ENCODE data around the gene SMARCD1.

DNA sequence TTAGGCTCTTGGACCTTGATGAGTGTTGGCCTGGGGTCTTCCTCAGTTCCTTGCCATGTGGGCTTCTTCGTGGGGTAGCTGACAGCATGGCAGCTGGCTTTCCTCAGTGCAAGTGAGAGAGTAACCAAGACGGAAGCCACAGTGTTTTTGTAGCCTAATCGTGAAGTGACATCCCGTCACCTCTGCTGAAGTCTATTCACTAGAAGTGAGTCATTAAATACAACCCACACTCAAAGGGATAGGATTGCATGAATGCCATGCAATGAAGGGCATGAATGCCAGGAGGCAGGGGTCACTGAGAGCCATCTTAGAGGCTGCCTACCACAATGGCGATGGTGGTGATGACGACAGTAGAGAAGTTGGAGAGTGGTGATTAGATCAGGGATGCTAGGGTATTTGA lies 41.3 kb upstream of the SMARCD1 start:
- TF ChIP-seq CTCF (IDR thresholded peaks at IDR 0.05 in 8 of 11, conservative IDR thresholded peaks at IDR 0.05 in 3 of 11) (no peak), POLR2A (IDR thresholded peaks at IDR 0.05) (no peak)
